A549 (cell line): ENCODE measurements around the gene VWA8. TPM values are rescaled to one million over a fixed set of nuclear protein-coding genes. Genes with fewer than 3 reads are reported as not detected.

Source experiments
- ATAC-seq, 2 experiments: fragments of 200-7000 bp in 1 of 2; fragments of >200 bp in 1 of 2; cut with Nextera tagmentation in 1 of 2; cut with Tn5 transposase in 1 of 2; 3 replicates each; pipeline versions ENCODE4 v1.8.0 to v1.9.1; 2018 to 2020; ENCODE audit warnings: mild to moderate bottlenecking in 1 of 2, moderate library complexity in 1 of 2
- CTCF ChIA-PET: fragments of 300-600 bp; sonication (Branson Sonifier 250); formaldehyde crosslinking; extraction: SDS; loops from one replicate; lab custom pipeline; 2021; ENCODE audit warnings: antibody characterized with exemption, inconsistent platforms; lab: Yijun Ruan, JAX
- POLR2A ChIA-PET: fragments of 350-600 bp; formaldehyde crosslinking; extraction: SDS; loops from one replicate; lab custom pipeline; 2021; ENCODE audit warnings: antibody characterized with exemption, inconsistent platforms; lab: Yijun Ruan, JAX
- DNase-seq, 2 experiments: peaks; one replicate each; pipeline versions ENCODE4 v3.0.0 to v3.0.0-alpha.2; 2011 to 2016; ENCODE audit warnings: low read depth in 1 of 2, low spot score in 1 of 2
- FAIRE-seq: peaks from 2 replicates; lab custom pipeline; 2011; peaks lifted over from hg19 to GRCh38; lab: Jason Lieb, UNC
- H3K27ac ChIP-seq, 2 experiments: fragments of >200 bp; sonication (Bioruptor Twin); formaldehyde crosslinking; 3 replicates each; pipeline ENCODE4 v1.5.1; 2016 to 2017
- H3K4me1 ChIP-seq: fragments of >200 bp; sonication (Bioruptor Twin); formaldehyde crosslinking; 3 replicates; pipeline ENCODE4 v1.6.1; 2016
- H3K4me2 ChIP-seq: fragments of >200 bp; sonication (Bioruptor Twin); formaldehyde crosslinking; 3 replicates; pipeline ENCODE4 v1.6.1; 2016
- H3K4me3 ChIP-seq: fragments of >200 bp; sonication (Bioruptor Twin); formaldehyde crosslinking; 3 replicates; pipeline ENCODE4 v1.5.1; 2016
- H3K9me3 ChIP-seq: fragments of >200 bp; sonication (Bioruptor Twin); formaldehyde crosslinking; 3 replicates; pipeline ENCODE4 v1.6.1; 2016
- BCL3 ChIP-seq: fragments of >200 bp; sonication (Bioruptor Twin); formaldehyde crosslinking; IDR thresholded peaks from 3 replicates; pipeline ENCODE4 v1.6.1; 2016
- CEBPB ChIP-seq, 2 experiments: fragments of >200 bp in 1 of 2; sonication (Bioruptor Twin) in 1 of 2; formaldehyde crosslinking in 1 of 2; IDR thresholded peaks; 2 replicates each; pipeline ENCODE4 v1.6.1; 2012 to 2016
- CHD2 ChIP-seq: fragments of 150-350 bp; IDR thresholded peaks from 2 replicates; pipeline ENCODE4 v1.6.1; 2014; ENCODE audit warnings: low read length; ENCODE audit not compliant: partially characterized antibody
- ELK1 ChIP-seq: fragments of 150-350 bp; IDR thresholded peaks from 2 replicates; pipeline ENCODE4 v1.6.1; 2014; ENCODE audit warnings: low read depth, mild to moderate bottlenecking, low read length
- EP300 ChIP-seq, 2 experiments: fragments of >200 bp; sonication (Bioruptor Twin); formaldehyde crosslinking; IDR thresholded peaks; 2 replicates in 1 of 2; 3 replicates in 1 of 2; pipeline ENCODE4 v1.6.1; 2016 to 2017
- FOXS1 ChIP-seq: fragments of 250-450 bp; sonication (Bioruptor Pico); IDR thresholded peaks from 2 replicates; pipeline ENCODE4 v1.5.0; 2020; ENCODE audit warnings: mild to moderate bottlenecking, moderate library complexity
- HDAC2 ChIP-seq: fragments of 200-600 bp; sonication (generic); IDR thresholded peaks from 2 replicates; pipeline ENCODE4 v1.6.1; 2016
- HEYL ChIP-seq: fragments of 250-450 bp; sonication (Bioruptor Pico); IDR thresholded peaks from 2 replicates; pipeline ENCODE4 v1.8.0; 2021; ENCODE audit warnings: mild to moderate bottlenecking, moderate library complexity
- HOXA7 ChIP-seq: fragments of 250-450 bp; sonication (Bioruptor Pico); IDR thresholded peaks from 2 replicates; pipeline ENCODE4 v1.5.0; 2020; ENCODE audit warnings: mild to moderate bottlenecking, moderate library complexity
- HOXB5 ChIP-seq: fragments of 250-450 bp; sonication (Bioruptor Pico); IDR thresholded peaks from 2 replicates; pipeline ENCODE4 v1.5.0; 2020; ENCODE audit warnings: mild to moderate bottlenecking, moderate library complexity
- MAFK ChIP-seq: fragments of 450-650 bp; IDR thresholded peaks from 2 replicates; pipeline ENCODE4 v1.6.1; 2014; ENCODE audit not compliant: partially characterized antibody
- MYC ChIP-seq: IDR thresholded peaks from 2 replicates; pipeline ENCODE4 v1.6.1; 2012; ENCODE audit warnings: mild to moderate bottlenecking, inconsistent platforms, low read length, improper control_type of control experiment, borderline replicate concordance
- NFE2L2 ChIP-seq: fragments of 150-350 bp; conservative IDR thresholded peaks from 2 replicates; pipeline ENCODE4 v1.6.1; 2014; ENCODE audit warnings: low read length
- NR3C1 ChIP-seq: fragments of >200 bp; sonication (Bioruptor Twin); formaldehyde crosslinking; IDR thresholded peaks from 3 replicates; pipeline ENCODE4 v1.6.1; 2017
- PBX3 ChIP-seq: IDR thresholded peaks from 2 replicates; pipeline ENCODE4 v1.6.1; 2012
- POLR2A ChIP-seq: IDR thresholded peaks from 2 replicates; pipeline ENCODE4 v1.6.1; 2012; ENCODE audit warnings: mild to moderate bottlenecking, low read length
- RCOR1 ChIP-seq: fragments of 150-350 bp; IDR thresholded peaks from 2 replicates; pipeline ENCODE4 v1.6.1; 2014; ENCODE audit warnings: antibody characterized with exemption, low read length, low read depth
- REST ChIP-seq: fragments of 200-600 bp; sonication (generic); IDR thresholded peaks from 2 replicates; pipeline ENCODE4 v1.6.1; 2016; ENCODE audit warnings: antibody characterized with exemption, mild to moderate bottlenecking, moderate library complexity
- RNF2 ChIP-seq: fragments of 200-600 bp; sonication (generic); IDR thresholded peaks from 2 replicates; pipeline ENCODE4 v1.6.1; 2016; ENCODE audit warnings: low read depth, mild to moderate bottlenecking, antibody characterized with exemption, moderate library complexity, borderline replicate concordance
- USF2 ChIP-seq: fragments of 450-650 bp; IDR thresholded peaks from 2 replicates; pipeline ENCODE4 v1.6.1; 2014; ENCODE audit warnings: antibody characterized with exemption
- ZFP36 ChIP-seq: fragments of 450-650 bp; IDR thresholded peaks from 2 replicates; pipeline ENCODE4 v1.6.1; 2014; ENCODE audit warnings: borderline replicate concordance; ENCODE audit not compliant: partially characterized antibody
- ZSCAN20 ChIP-seq: fragments of 250-450 bp; sonication (Bioruptor Pico); IDR thresholded peaks from 2 replicates; pipeline ENCODE4 v1.8.0; 2022; ENCODE audit warnings: mild to moderate bottlenecking, moderate library complexity
- WGBS: methylation state at CpG from one replicate; pipeline ENCODE4 v1.1.6; 2017; ENCODE audit errors: missing lambda C conversion rate; 5-methylcytosine and 5-hydroxymethylcytosine counted together
- polyA plus RNA-seq, 4 experiments: library from polyadenylated mRNA; depleted of rRNA in 3 of 4; stranded (reverse); fragments of >200 nt; fragmentation: RNase III in 1 of 4; extraction: RNeasy Plus Mini Kit Qiagen cat#74134 plus additional on column Dnase treatment in 1 of 4; gene quantifications; 2 replicates in 3 of 4; 3 replicates in 1 of 4; pipeline ENCODE4 v1.2.3, GENCODE V29; 2011 to 2017

The VWA8 gene
- polyA plus RNA-seq, 2 of the 4 experiments (the other 2 are of a cell fraction), result 6.4 to 15.3 TPM

- WGBS, result 90% methylated on average over 7 of the region's 7 CpGs
- H3K4me2 ChIP-seq, result no peak overlapping the region
- TF ChIP-seq ZSCAN20, result no peak
- no peak for TF ChIP-seq RNF2
- TF ChIP-seq ELK1, result no peak
- no peak for TF ChIP-seq NFE2L2
- no peak for TF ChIP-seq HDAC2
- TF ChIP-seq BCL3, result no peak
- TF ChIP-seq HEYL (CRISPR knock-in tag), result no peak
- no peak for TF ChIP-seq HOXA7 (CRISPR knock-in tag)
- no peak for TF ChIP-seq MYC
- TF ChIP-seq CHD2, result no peak
- no peak for TF ChIP-seq NR3C1
- TF ChIP-seq, all 56 proteins: peak for 0
- no peak for FAIRE-seq
- ChIA-PET CTCF (interaction anchor here (0.7 kb wide), 1 partner anchor 12 kb away, joined by 3 read pairs; no protein-coding TSS in a partner anchor), POLR2A (no interaction called here)
- no peak for ATAC-seq
- no peak overlapping the region for H3K27ac ChIP-seq
- peaks cover 4% of the 10 kb centered on the region; the same call in 1 of the 3 replicates for H3K4me1 ChIP-seq
- DNase-seq, result no peak
- H3K9me3 ChIP-seq, result no peaks in the 10 kb centered on the region
- H3K4me3 ChIP-seq, result no peak overlapping the region
Observed at GRCh38 chr13:41562083-41562482, 398.8 kb downstream of the VWA8 start.

- no peak overlapping the region for H3K27ac ChIP-seq
- 75% methylated on average over 4 of the region's 4 CpGs for WGBS
- peaks cover 4% of the 10 kb centered on the region; the same call in 1 of the 3 replicates for H3K4me1 ChIP-seq
- H3K4me3 ChIP-seq, result no peak overlapping the region
- H3K4me2 ChIP-seq, result no peak overlapping the region
- TF ChIP-seq MAFK (no peak), ZFP36 (no peak), POLR2A (no peak), EP300 (IDR thresholded peaks at IDR 0.05) (no peak), REST (no peak), USF2 (no peak), HOXB5 (CRISPR knock-in tag) (no peak), ELK1 (no peak), RCOR1 (no peak), FOXS1 (CRISPR knock-in tag) (no peak), CEBPB (IDR thresholded peaks at IDR 0.05) (no peak), PBX3 (no peak), RNF2 (no peak)
- ATAC-seq, result no peak
- ChIA-PET POLR2A (no interaction called here), CTCF (interaction anchor here (0.5 to 0.7 kb wide), 2 partner anchors 13 to 24 kb away, joined by 3 to 4 read pairs; no protein-coding TSS in a partner anchor)
- DNase-seq, result no peak
- FAIRE-seq, result no peak
- H3K9me3 ChIP-seq, result no peaks in the 10 kb centered on the region
Observed at GRCh38 chr13:41561170-41561569, 399.7 kb downstream of the VWA8 start.
